Measurements from ENCODE around the gene ANXA2.
"Not testable (repeated sequence)": the region's sequence is repeated elsewhere in the genome, so short reads cannot be mapped to it uniquely, and the experiment has no call there.

ANXA2 gene

DNA sequence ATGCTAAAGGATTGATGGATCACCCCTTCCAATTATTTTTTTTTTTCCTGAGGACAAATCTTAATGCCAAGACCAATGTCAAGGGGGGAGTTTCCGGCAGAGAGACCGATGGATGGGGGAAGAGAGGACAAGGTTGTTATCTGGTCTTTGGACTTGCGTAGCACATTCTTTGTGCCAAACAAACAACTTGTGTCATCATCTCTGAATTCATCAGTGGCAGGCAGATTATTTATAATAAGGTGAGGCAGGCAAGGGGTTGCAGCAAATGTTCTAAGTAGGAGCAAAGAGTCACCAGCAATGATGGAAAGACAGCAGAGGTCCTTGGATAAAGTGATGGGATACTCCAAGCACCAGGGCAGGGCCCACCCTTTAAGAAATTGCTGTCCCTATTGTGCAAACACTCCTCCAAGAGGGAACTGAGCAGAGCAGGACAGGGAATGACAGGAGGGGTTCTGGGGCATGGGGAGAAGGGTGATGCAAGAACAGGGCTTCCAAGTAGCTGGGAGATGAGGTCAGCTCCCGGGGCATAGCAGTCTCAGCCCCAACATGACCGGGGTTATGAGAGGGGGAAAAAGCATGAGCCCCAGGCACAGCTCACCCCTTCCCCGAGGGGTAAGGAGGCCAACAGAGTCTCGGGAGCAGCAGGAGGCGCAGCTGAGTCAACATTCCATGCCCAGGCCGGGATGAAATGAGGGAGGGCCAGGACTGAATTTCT, 57.4 kb downstream of the ANXA2 start:
- no peak for DNase-seq (ENCODE audit: low spot score)

GRCh38 chr15:60339236-60339635, 58.5 kb downstream of the ANXA2 start:
- DNase-seq (ENCODE audit: low spot score): no peak

- DNase-seq (ENCODE audit: low spot score): no peak
Observed at GRCh38 chr15:60338810-60339209, 59.0 kb downstream of the ANXA2 start.

DNA sequence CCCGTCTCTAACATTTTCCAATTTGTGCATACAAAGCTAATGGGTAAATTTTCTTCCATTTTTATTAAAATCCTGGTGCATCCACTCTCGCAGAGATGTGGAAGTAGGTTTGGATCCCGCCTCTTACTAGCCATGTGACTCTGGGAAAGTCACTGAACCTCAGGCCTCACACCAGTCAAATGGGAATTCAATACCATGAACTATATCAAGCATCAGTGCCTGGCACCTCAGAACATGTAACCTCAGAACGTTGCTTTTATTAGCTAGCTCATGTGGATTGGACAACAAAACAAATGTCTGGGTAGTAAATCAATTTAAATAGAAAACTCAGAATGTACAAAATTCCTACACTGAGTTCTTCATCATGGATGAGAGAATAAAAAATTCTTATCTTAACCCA, 60.7 kb downstream of the ANXA2 start:
- no peak for DNase-seq (ENCODE audit: low spot score)

- not testable (repeated sequence) for DNase-seq (ENCODE audit: low spot score)
Observed at GRCh38 chr15:60335296-60335695, 62.5 kb downstream of the ANXA2 start.

DNA sequence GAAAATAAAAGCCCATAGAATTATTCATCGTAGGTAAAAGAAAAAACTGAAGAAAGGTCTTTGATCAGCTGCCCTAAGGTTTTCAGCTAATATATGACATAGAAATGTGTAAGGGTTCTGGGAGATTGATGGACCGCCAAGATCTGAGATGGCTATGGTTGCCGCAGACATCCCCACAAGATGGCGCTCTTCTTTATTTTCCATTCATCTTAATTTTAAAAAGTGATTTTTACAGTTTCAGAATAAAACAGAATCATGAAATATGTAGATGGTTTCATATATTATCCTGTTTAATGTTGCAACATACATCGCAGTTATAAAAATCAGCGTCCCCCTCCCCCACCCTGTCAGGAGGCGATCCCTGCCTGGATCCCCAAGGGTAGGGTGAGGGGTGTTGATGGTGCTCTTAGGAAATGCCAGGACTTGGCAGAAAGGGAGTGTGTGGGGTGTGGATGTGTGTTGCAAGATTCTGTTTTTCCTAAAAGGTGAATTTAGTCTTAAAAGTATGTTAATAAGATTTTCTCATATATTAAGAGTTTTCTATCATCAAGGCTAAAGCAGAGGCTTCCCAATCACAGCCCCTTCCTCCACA, 68.8 kb downstream of the ANXA2 start:
- DNase-seq (ENCODE audit: low spot score): peak; percentile 8

DNA sequence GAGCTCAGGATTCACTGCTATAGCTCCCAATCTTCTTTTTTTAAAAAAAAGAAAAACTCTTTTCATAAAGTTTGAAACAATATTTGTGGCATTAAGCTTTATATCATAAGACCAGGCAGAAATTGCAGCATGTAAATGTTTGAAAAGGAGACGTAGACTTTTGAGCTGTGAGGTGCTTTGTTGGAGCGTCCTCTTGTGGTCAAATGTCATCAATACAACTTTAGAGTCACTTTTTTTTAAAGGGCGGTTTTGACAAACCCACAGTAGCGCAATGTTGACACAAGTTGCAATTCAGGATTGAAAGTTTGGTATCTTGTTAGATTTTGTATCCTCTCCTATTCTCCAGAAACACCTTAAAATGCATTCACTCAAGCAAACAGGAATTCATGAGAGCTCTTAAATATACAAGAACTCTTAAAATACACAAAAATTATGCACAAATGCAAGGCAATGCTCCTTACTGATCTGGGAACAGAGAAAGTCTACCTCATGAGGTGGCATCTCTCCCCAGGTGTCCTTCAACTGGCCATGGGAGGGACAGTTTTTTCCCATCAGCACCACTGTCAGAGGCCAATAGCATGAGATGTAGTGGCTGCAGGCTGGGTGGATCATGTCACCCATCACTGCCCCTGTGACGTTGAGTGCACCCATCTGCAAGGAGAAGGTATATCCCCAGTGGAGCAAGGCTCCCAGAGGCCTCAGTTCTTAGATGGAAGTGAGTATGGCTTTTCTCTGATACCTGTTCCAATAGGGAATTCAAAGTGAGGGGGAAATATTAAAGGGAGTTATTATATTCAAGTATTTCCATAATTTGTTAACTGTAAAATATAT, 70.7 kb downstream of the ANXA2 start:
- peak; percentile 24 for DNase-seq (ENCODE audit: low spot score)

DNA sequence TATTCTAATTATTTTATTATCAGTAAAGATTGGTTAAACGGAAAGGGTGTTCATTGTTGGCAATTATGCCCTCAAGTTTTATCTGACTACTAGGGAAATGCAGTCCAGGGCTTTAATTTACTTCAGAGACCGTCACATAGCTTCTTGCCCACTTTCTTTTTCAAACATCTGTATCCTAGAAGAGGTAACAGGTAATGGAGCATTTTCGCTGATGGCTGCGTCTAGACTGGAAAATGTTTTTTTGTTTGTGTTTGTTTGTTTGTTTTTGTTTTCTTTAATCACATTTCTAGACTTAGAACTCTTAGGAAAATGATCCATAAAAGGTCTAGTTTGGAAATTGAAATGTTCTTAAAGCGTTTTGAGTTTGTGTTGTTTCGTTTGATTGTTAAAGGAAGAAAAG, 71.4 kb downstream of the ANXA2 start:
- DNase-seq (ENCODE audit: low spot score): no peak

GRCh38 chr15:60325905-60326304, 71.9 kb downstream of the ANXA2 start:
- no peak for DNase-seq (ENCODE audit: low spot score)

GRCh38 chr15:60324706-60325438, 72.9 kb downstream of the ANXA2 start:
- no peak for DNase-seq (ENCODE audit: low spot score)

- no peak for DNase-seq (ENCODE audit: low spot score)
Observed at GRCh38 chr15:60323322-60323721, 74.5 kb downstream of the ANXA2 start.

GRCh38 chr15:60320365-60320764, 77.4 kb downstream of the ANXA2 start:
- DNase-seq (ENCODE audit: low spot score): no peak

- DNase-seq (ENCODE audit: low spot score): no peak
Observed at GRCh38 chr15:60318216-60318867, 79.4 kb downstream of the ANXA2 start.

DNA sequence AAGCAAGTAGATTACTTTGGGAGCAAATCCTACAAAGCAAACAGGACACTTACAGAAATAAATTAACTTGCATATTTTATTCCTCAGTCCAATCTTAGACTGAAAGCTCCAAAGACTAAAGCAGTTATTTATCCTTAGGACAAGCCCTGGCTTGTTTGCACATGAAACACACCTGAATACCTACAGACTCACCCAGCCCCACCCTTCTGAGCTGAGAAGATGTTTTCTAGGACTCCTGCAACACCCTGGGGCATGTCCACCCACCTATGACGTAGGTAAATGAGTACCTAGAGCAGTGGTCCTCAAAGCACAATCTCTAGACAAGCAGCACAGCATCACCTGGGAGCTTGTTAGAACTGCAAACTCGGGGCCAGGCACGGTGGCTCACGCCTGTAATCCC, 80.8 kb downstream of the ANXA2 start:
- DNase-seq (ENCODE audit: low spot score): no peak

GRCh38 chr15:60315878-60316277, 81.9 kb downstream of the ANXA2 start:
- no peak for DNase-seq (ENCODE audit: low spot score)

DNA sequence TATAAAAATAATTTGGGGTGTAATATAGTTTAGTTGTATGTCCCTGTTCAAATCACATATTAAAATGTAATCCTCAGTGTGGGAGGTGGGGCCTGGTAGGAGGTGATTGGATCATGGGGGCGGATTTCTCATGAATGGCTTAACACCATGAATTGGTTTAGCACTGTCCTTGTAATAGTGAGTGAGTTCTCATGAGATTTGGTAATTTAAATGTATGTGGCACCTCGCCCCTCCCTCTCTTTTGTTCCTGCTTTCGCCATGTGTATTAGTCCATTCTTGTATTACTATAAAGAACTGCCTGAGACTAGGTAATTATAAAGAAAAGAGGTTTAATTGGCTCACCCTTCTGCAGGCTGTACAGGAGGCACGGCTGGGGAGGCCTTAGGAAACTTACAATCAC, 83.9 kb downstream of the ANXA2 start:
- no peak for DNase-seq (ENCODE audit: low spot score)

DNA sequence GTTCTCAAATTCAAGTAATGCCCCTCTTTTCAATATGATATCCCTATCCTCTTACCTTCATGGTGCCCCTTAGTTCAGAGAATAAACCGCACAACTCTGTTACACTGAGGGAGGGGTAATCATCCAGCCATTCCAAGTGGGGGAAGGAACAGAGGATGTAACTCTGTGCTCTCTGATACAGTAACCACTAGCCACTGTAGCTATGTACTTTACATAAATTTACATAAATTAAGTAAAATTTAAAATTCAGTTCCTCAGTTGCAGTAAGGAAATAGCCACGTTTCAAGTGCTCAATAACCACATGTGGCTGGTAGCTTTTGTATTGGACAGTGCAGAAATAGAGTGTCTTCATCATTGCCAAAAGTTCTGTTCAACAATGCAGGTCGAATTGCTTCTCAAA, 90.8 kb downstream of the ANXA2 start:
- no peak for DNase-seq (ENCODE audit: low spot score)

- DNase-seq (ENCODE audit: low spot score): no peak
Observed at GRCh38 chr15:60301024-60301423, 96.8 kb downstream of the ANXA2 start.

DNA sequence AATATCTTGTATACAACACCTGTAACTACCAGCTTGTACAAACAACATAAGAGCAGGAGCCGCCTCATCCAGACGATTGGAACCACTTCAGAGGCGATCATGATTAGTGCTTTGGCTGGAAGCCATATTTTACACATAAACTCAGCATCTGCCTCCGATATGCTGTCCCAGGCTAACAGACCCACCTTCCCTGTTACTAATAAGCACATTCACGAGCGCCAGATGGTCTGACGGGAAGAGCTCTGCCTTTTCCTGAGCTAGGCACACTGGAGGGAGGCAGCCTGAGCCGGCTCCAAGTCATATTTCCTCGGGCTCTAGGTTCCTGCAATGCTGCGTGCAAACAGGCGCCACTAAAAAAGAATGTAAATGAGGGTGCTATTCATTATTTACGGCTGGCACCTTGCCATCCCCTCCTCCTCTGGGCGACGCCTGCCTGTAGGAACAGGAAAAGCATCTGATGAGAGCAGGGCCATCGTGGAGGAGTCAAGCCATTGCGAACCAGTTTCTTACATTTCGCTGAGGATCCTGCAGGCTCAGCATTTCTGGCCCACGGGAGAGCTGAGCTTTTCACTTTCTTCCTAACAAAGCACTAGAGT, 98.2 kb downstream of the ANXA2 start:
- no peak for DNase-seq (ENCODE audit: low spot score)

Data from hematopoietic multipotent progenitor cell treated with erythropoietin and hydrocortisone succinate and interleukin-3 and kit ligand, for 17 days (in vitro differentiated cells).